HG02588 (cell line): ENCODE measurements around the gene DICER1.

Experiments used
- ATAC-seq: cut with Tn5 transposase; IDR thresholded peaks from one replicate; pipeline ENCODE4 v1.9.1; 2021; ENCODE audit warnings: mild to moderate bottlenecking, moderate library complexity; ENCODE audit not compliant: unreplicated experiment

DICER1 gene

GRCh38 chr14:95092723-95093122 is 64.6 kb downstream of the DICER1 start:
- no peak for ATAC-seq

- no peak for ATAC-seq
Measured at GRCh38 chr14:95091581-95091980, 65.7 kb downstream of the DICER1 start.

GRCh38 chr14:95088665-95089064 is 68.7 kb downstream of the DICER1 start:
- ATAC-seq = no peak

GRCh38 chr14:95087619-95088018 is 69.7 kb downstream of the DICER1 start:
- no peak for ATAC-seq

- no peak for ATAC-seq
Measured at GRCh38 chr14:95085321-95085720, 72.0 kb downstream of the DICER1 start.

GRCh38 chr14:95078867-95079266 is 78.5 kb downstream of the DICER1 start:
- ATAC-seq = no peak

- no peak for ATAC-seq
Measured at GRCh38 chr14:95077345-95077744, 80.0 kb downstream of the DICER1 start.

GRCh38 chr14:95075789-95076188 is 81.5 kb downstream of the DICER1 start:
- ATAC-seq = no peak

GRCh38 chr14:95073947-95074346 is 83.4 kb downstream of the DICER1 start:
- no peak for ATAC-seq

- no peak for ATAC-seq
Measured at GRCh38 chr14:95072310-95072905, 84.9 kb downstream of the DICER1 start.

GRCh38 chr14:95071649-95072280 is 85.6 kb downstream of the DICER1 start:
- no peak for ATAC-seq

- no peak for ATAC-seq
Measured at GRCh38 chr14:95070748-95071435, 86.4 kb downstream of the DICER1 start.

- no peak for ATAC-seq
Measured at GRCh38 chr14:95069547-95069946, 87.8 kb downstream of the DICER1 start.

GRCh38 chr14:95069018-95069417 is 88.3 kb downstream of the DICER1 start:
- no peak for ATAC-seq

- ATAC-seq = no peak
Measured at GRCh38 chr14:95068521-95068920, 88.8 kb downstream of the DICER1 start.

GRCh38 chr14:95068080-95068479 is 89.2 kb downstream of the DICER1 start:
- ATAC-seq = no peak

GRCh38 chr14:95067526-95067925 is 89.8 kb downstream of the DICER1 start:
- no peak for ATAC-seq

- no peak for ATAC-seq
Measured at GRCh38 chr14:95066427-95066986, 90.8 kb downstream of the DICER1 start.

- no peak for ATAC-seq
Measured at GRCh38 chr14:95065411-95065810, 91.9 kb downstream of the DICER1 start.

- no peak for ATAC-seq
Measured at GRCh38 chr14:95064734-95065133, 92.6 kb downstream of the DICER1 start.

- ATAC-seq = no peak
Measured at GRCh38 chr14:95064256-95064655, 93.1 kb downstream of the DICER1 start.

- ATAC-seq = no peak
Measured at GRCh38 chr14:95063391-95063790, 93.9 kb downstream of the DICER1 start.
